Stimulated activated naive CD4-positive, alpha-beta T cell treated with Interleukin-2 at 50 U/mL for 16 hours (primary cell): ENCODE measurements around the gene CENATAC.
"Not testable (repeated sequence)": the region's sequence is repeated elsewhere in the genome, so short reads cannot be mapped to it uniquely, and the experiment has no call there.

Experiments used
- DNase-seq: peaks from one replicate; lab custom pipeline; 2025; lab: John Stamatoyannopoulos, UW

CENATAC gene

GRCh38 chr11:118996926-118997626 is 862 bp upstream of the CENATAC start:
- DNase-seq = peak; percentile 31

GRCh38 chr11:118998388-118998717 is 415 bp downstream of the CENATAC start:
- DNase-seq = peak; percentile 9

- no peak for DNase-seq
Measured at GRCh38 chr11:118998822-118999221, 884 bp downstream of the CENATAC start.

- no peak for DNase-seq
Measured at GRCh38 chr11:119000906-119001305, 3.0 kb downstream of the CENATAC start.

- no peak for DNase-seq
Measured at GRCh38 chr11:119006656-119007055, 8.7 kb downstream of the CENATAC start.

- DNase-seq = no peak
Measured at GRCh38 chr11:119011476-119012053, 13.6 kb downstream of the CENATAC start.

- DNase-seq = no peak
Measured at GRCh38 chr11:119012629-119013170, 14.8 kb downstream of the CENATAC start.

- DNase-seq = no peak
Measured at GRCh38 chr11:119014209-119014924, 16.4 kb downstream of the CENATAC start.

GRCh38 chr11:119015054-119015611 is 17.2 kb downstream of the CENATAC start:
- DNase-seq = no peak

- no peak for DNase-seq
Measured at GRCh38 chr11:119016216-119017009, 18.5 kb downstream of the CENATAC start.

GRCh38 chr11:119017377-119017776 is 19.4 kb downstream of the CENATAC start:
- not testable (repeated sequence) for DNase-seq

GRCh38 chr11:119018074-119018938 is 20.4 kb downstream of the CENATAC start, which contains the start of the genes RPS25 and TRAPPC4:
Gene RPS25, minus strand, starts transcription at chr11:119018343. Its CDS starts 59 bp downstream, at chr11:119018284.
Gene TRAPPC4, plus strand, starts transcription at chr11:119018766. Its CDS starts 30 bp downstream, at chr11:119018796.
- peak; percentile 97 for DNase-seq

GRCh38 chr11:119019996-119020395 is 22.1 kb downstream of the CENATAC start:
- no peak for DNase-seq

- no peak for DNase-seq
Measured at GRCh38 chr11:119021631-119022030, 23.7 kb downstream of the CENATAC start.

GRCh38 chr11:119023741-119024140 is 25.8 kb downstream of the CENATAC start:
- DNase-seq = no peak

GRCh38 chr11:119024430-119025098 is 26.6 kb downstream of the CENATAC start:
- DNase-seq = no peak

GRCh38 chr11:119025099-119025473 is 27.1 kb downstream of the CENATAC start:
- DNase-seq = no peak

GRCh38 chr11:119025541-119025940 is 27.6 kb downstream of the CENATAC start:
- no peak for DNase-seq

- DNase-seq = no peak
Measured at GRCh38 chr11:119025978-119026766, 28.2 kb downstream of the CENATAC start.
